Measurements from ENCODE around the gene CDCA3.

CDCA3 gene

DNA sequence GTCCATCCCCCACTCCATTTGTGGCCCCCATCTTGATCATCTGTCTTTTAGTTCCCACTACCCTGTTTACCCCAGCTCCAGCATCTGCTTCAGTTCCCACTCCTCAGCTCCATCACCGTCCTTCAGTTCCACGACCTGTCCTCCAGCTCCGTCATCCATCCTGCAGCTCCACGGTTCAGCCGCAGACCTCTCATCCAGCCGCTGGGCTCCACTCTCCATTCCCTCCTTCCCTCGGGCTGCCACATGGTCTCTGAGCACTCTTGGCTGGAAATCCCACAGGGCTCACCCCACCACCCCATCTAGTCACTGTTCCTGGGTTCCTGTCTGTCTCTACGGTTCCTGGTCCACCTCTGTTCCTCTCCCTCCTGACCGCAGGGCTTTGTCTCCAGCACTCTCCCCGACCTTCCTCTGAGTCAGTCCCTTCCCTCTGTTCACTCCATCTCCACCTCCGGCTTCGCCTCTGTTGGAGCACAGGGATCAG lies 26.1 kb downstream of the CDCA3 start:
- Histone ChIP-seq H3K36me3 (ENCODE audit: control insufficient read depth, insufficient read depth, low read length) (peaks cover 14% of the 10 kb centered on the region), H3K27ac (ENCODE audit: low read depth, low read length, severe bottlenecking) (no peak overlapping the region), H3K4me3 (ENCODE audit: extremely low read depth, insufficient read depth, low read length, poor library complexity, severe bottlenecking) (no peak overlapping the region), H3K9me3 (ENCODE audit: control insufficient read depth, low read length) (no peaks in the 10 kb centered on the region), H3K4me1 (ENCODE audit: control insufficient read depth, insufficient read depth, low read length, poor library complexity, severe bottlenecking) (peaks cover 36% of the 10 kb centered on the region)
- 58 to 64% methylated on average over 11 to 12 of the region's 12 CpGs for WGBS, 2 experiments (ENCODE audit: insufficient coverage in 2 of 2)

DNA sequence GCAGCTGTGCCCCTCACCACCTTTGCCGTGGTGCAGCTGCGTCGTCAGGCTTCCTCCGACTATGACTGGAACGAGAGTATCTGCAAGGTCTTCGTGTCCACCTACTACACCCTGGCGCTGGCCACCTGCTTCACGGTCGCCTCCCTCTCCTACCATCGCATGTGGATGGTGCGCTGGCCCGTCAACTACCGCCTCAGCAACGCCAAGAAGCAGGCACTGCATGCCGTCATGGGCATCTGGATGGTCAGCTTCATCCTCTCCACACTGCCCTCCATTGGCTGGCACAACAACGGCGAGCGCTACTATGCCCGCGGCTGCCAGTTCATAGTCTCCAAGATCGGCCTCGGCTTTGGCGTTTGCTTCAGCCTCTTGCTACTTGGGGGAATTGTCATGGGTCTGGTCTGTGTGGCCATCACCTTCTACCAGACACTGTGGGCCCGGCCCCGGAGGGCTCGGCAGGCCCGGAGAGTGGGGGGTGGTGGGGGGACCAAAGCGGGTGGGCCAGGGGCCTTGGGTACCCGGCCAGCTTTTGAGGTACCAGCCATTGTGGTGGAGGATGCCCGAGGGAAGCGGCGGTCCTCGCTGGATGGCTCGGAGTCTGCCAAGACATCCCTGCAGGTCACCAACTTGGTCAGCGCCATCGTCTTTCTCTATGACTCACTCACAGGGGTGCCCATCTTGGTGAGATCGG lies 26.9 kb downstream of the CDCA3 start:
- Histone ChIP-seq H3K4me3 (ENCODE audit: extremely low read depth, insufficient read depth, low read length, poor library complexity, severe bottlenecking) (no peak overlapping the region), H3K4me1 (ENCODE audit: control insufficient read depth, insufficient read depth, low read length, poor library complexity, severe bottlenecking) (peaks cover 38% of the 10 kb centered on the region), H3K27ac (ENCODE audit: low read depth, low read length, severe bottlenecking) (no peak overlapping the region), H3K9me3 (ENCODE audit: control insufficient read depth, low read length) (no peaks in the 10 kb centered on the region), H3K36me3 (ENCODE audit: control insufficient read depth, insufficient read depth, low read length) (peaks cover 14% of the 10 kb centered on the region)
- 97% methylated on average over 27 to 29 of the region's 37 CpGs for WGBS, 2 experiments (ENCODE audit: insufficient coverage in 2 of 2)

DNA sequence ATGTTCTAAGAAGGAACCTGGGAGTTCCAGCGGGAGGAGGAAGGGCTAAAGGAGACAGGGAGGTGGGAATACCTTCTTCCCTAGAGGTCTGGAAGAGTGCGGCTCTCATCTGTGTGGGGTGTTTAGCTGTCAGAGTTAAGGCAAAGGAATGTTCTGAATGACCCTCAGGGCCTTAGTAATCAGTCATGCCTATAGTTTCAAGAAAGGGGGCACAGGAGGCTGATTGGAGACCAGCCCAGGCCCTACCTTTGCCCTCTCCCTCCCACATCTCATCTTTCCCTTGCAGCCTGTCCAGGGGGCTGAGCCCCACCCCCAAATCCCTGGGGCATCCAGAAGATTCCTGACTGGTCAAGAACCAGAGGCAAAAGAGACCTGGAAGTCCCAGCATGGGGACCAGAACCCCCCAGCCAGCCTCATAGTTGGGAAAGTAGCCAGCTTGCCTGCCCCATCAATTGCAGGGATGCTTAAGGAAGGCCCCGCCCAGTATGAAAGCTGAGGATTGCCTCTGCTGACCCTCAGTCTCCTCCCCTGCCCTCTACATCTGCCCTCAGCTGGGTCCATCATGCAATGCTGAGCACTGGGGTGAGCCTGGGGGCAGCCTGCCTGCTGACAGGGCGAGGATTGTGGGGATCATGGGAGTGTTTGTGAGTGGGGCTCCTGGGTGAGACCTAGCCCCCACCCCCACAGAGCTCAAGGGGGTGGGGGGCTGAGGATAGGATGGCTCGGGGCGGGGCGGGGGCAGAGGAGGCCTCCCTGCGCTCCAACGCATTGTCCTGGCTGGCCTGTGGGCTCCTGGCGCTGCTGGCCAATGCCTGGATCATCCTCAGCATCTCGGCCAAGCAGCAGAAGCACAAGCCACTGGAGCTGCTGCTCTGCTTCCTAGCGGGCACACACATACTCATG lies 27.7 kb downstream of the CDCA3 start:
- Histone ChIP-seq H3K9me3 (ENCODE audit: control insufficient read depth, low read length) (no peaks in the 10 kb centered on the region), H3K4me3 (ENCODE audit: extremely low read depth, insufficient read depth, low read length, poor library complexity, severe bottlenecking) (no peak overlapping the region), H3K4me1 (ENCODE audit: control insufficient read depth, insufficient read depth, low read length, poor library complexity, severe bottlenecking) (peaks cover 44% of the 10 kb centered on the region), H3K36me3 (ENCODE audit: control insufficient read depth, insufficient read depth, low read length) (peaks cover 14% of the 10 kb centered on the region), H3K27ac (ENCODE audit: low read depth, low read length, severe bottlenecking) (no peak overlapping the region)
- 80 to 81% methylated on average over 5 to 11 of the region's 12 CpGs for WGBS, 2 experiments (ENCODE audit: insufficient coverage in 2 of 2)

DNA sequence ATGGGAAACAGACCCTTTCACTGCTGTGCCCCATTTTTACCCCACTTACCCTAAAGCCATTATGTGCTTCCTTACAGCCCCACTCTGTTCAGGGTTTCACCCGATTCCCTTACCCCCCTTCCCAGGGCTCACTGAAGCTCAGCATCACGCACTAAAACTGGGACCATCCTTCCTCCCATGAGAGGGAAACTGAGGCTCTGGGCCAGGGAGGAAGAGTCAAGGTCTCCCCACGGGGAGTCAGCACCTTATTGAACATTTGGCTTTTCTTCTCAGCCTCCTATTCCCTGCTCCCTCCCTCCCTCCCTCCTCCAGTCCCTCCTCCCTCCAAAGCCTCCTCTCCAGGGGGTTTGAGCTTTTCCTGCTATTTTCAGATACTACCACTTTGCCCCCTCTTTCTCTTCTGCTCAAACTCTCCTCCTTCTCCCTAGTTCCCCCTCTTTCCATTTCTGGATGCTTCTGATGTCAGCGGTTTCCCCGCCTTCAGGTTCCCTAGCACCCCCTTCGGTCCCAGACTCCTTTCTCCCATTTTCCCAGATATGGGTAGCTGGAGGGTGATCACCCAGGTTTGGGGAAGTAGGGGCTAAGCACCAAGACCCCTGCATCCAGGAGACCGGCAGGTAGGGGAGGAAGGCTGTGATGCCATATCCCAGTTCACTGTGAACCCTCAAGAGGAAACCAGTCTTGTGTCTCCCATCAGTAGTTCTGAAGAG lies 28.5 kb downstream of the CDCA3 start:
- Histone ChIP-seq H3K4me1 (ENCODE audit: control insufficient read depth, insufficient read depth, low read length, poor library complexity, severe bottlenecking) (peaks cover 48% of the 10 kb centered on the region), H3K9me3 (ENCODE audit: control insufficient read depth, low read length) (no peaks in the 10 kb centered on the region), H3K27ac (ENCODE audit: low read depth, low read length, severe bottlenecking) (no peak overlapping the region), H3K4me3 (ENCODE audit: extremely low read depth, insufficient read depth, low read length, poor library complexity, severe bottlenecking) (peak overlapping the region; percentile 40), H3K36me3 (ENCODE audit: control insufficient read depth, insufficient read depth, low read length) (peaks cover 14% of the 10 kb centered on the region)
- 30 to 41% methylated on average over 2 to 4 of the region's 7 CpGs for WGBS, 2 experiments (ENCODE audit: insufficient coverage in 2 of 2)

DNA sequence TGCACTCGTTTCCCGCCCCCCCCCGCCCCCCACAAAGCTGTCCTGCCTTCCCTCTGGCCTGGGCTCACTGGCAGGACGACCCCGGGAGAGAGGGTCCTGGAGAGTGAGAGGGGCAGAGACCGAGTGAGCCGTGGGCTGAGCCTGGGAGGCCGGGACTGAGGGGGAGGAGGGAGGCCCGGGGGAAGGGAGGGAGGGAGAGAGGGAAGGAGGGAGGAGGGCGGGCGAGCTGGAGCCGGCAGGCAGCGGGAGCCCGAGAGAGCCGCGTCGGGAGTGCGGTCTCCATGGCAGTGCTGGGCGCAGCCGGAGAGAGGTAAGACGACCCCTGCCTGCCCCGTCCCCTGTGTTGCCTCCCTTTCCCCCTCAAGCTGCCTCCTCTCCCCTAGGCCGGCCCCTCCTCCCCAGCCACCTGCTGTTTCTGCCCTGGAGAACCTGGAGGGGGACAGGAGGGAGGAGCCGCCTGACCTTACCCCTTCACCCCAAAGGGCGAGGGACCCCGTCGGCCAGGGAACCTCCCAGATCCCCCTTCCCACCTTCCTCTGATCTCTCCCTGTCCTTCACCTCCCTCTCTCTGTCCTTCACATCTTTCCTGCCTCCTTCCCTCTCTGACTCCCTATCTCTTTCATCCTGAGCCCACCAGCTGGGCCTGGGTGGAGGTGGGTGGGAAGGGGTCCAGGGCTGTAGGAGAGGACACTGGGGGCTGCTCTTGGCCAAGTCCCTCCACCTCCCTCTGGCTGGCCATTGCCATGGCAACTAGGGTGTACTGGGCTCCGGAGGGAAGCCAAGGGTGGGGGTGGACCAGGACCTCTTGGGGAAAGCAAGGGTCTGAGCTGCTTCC lies 29.3 kb downstream of the CDCA3 start, which contains the start of gene GPR162:
Gene GPR162 (plus strand): TSS at position 231 of the 835 bp plus-strand sequence. CDS start 2,078 bp downstream, outside the sequence.
- H3K27ac ChIP-seq (ENCODE audit: low read depth, low read length, severe bottlenecking): peak within 1 kb of the TSS; percentile 72

DNA sequence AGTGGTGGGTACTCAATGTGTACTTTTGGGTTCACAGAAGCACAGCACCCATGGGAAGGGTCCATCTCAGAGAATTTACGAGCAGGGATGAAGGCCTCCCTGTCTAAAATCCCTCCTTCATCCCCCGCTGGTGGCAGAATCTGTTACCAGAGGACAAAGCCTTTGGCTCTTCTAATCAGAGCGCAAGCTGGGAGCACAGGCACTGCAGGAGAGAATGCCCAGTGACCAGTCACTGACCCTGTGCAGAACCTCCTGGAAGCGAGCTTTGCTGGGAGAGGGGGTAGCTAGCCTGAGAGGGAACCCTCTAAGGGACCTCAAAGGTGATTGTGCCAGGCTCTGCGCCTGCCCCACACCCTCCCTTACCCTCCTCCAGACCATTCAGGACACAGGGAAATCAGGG lies 30.9 kb downstream of the CDCA3 start:
- Histone ChIP-seq H3K4me3 (ENCODE audit: extremely low read depth, insufficient read depth, low read length, poor library complexity, severe bottlenecking) (peak overlapping the region; percentile 40), H3K27ac (ENCODE audit: low read depth, low read length, severe bottlenecking) (peak overlapping the region; percentile 10), H3K9me3 (ENCODE audit: control insufficient read depth, low read length) (no peaks in the 10 kb centered on the region), H3K4me1 (ENCODE audit: control insufficient read depth, insufficient read depth, low read length, poor library complexity, severe bottlenecking) (peaks cover 40% of the 10 kb centered on the region), H3K36me3 (ENCODE audit: control insufficient read depth, insufficient read depth, low read length) (peaks cover 4% of the 10 kb centered on the region)
- WGBS, 2 experiments (ENCODE audit: insufficient coverage in 2 of 2): 73% methylated on average over 2 to 4 of the region's 5 CpGs

More for the DNA sequence above, 29.3 kb downstream of the CDCA3 start, which contains the start of gene GPR162:
- Histone ChIP-seq H3K4me1 (ENCODE audit: control insufficient read depth, insufficient read depth, low read length, poor library complexity, severe bottlenecking) (peaks cover 41% of the 10 kb centered on the region), H3K4me3 (ENCODE audit: extremely low read depth, insufficient read depth, low read length, poor library complexity, severe bottlenecking) (peak within 1 kb of the TSS; percentile 40), H3K9me3 (ENCODE audit: control insufficient read depth, low read length) (no peaks in the 10 kb centered on the region), H3K36me3 (ENCODE audit: control insufficient read depth, insufficient read depth, low read length) (peaks cover 13% of the 10 kb centered on the region)
- 0% methylated on average over 10 to 12 of the region's 28 CpGs for whole genome bisulfite sequencing, 2 experiments (ENCODE audit: insufficient coverage in 2 of 2)

DNA sequence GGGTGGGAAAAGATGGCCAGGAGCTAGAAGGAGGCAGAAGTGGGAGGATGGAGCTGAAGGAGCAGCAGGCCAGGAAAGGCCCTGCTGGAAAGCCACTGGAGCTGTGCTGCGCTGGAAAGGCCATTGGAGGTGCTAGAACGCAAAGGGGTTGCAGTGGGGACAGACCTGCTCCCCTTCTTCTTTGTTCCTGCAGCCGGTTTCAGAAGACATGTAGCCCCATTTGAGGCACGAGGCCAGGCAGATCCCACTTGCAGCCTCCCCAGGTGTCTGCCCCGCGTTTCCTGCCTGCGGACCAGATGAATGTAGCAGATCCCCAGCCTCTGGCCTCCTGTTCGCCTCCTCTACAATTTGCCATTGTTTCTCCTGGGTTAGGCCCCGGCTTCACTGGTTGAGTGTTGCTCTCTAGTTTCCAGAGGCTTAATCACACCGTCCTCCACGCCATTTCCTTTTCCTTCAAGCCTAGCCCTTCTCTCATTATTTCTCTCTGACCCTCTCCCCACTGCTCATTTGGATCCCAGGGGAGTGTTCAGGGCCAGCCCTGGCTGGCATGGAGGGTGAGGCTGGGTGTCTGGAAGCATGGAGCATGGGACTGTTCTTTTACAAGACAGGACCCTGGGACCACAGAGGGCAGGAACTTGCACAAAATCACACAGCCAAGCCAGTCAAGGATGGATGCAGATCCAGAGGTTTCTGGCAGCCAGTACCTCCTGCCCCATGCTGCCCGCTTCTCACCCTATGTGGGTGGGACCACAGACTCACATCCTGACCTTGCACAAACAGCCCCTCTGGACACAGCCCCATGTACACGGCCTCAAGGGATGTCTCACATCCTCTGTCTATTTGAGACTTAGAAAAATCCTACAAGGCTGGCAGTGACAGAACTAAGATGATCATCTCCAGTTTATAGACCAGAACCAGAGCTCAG lies 31.7 kb downstream of the CDCA3 start:
- no peaks in the 10 kb centered on the region for H3K9me3 ChIP-seq (ENCODE audit: control insufficient read depth, low read length)
- peaks cover 40% of the 10 kb centered on the region for H3K4me1 ChIP-seq (ENCODE audit: control insufficient read depth, insufficient read depth, low read length, poor library complexity, severe bottlenecking)
- H3K27ac ChIP-seq (ENCODE audit: low read depth, low read length, severe bottlenecking): peak overlapping the region; percentile 41
- WGBS, 2 experiments (ENCODE audit: insufficient coverage in 2 of 2): 78 to 86% methylated on average over 10 to 13 of the region's 13 CpGs
- no peak overlapping the region for H3K4me3 ChIP-seq (ENCODE audit: extremely low read depth, insufficient read depth, low read length, poor library complexity, severe bottlenecking)
- H3K36me3 ChIP-seq (ENCODE audit: control insufficient read depth, insufficient read depth, low read length): peaks cover 2% of the 10 kb centered on the region

DNA sequence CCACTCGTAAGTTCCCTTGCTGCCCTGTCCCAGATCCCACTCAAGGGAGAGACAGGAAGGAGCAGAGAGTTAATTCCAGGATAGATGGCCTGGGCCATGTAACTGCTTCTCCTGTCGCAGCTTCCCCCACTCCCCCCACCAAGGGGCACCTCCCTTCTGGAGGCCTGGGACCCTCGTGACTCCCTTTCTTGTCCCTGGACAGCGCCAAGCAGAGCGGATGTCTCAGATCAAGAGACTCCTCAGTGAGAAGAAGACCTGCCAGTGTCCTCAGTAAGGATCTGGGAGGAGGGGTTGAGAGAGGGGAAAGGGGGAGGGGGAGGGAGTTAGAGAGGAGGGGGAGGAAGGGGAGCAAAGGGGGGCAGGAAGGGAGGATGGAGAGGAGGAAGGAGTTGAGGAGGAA lies 32.4 kb downstream of the CDCA3 start:
- no peaks in the 10 kb centered on the region for H3K36me3 ChIP-seq (ENCODE audit: control insufficient read depth, insufficient read depth, low read length)
- peak overlapping the region; percentile 62 for H3K27ac ChIP-seq (ENCODE audit: low read depth, low read length, severe bottlenecking)
- H3K4me3 ChIP-seq (ENCODE audit: extremely low read depth, insufficient read depth, low read length, poor library complexity, severe bottlenecking): no peak overlapping the region
- WGBS, 2 experiments (ENCODE audit: insufficient coverage in 2 of 2): 70 to 87% methylated on average over 2 to 4 of the region's 5 CpGs
- no peaks in the 10 kb centered on the region for H3K9me3 ChIP-seq (ENCODE audit: control insufficient read depth, low read length)
- peaks cover 40% of the 10 kb centered on the region for H3K4me1 ChIP-seq (ENCODE audit: control insufficient read depth, insufficient read depth, low read length, poor library complexity, severe bottlenecking)

DNA sequence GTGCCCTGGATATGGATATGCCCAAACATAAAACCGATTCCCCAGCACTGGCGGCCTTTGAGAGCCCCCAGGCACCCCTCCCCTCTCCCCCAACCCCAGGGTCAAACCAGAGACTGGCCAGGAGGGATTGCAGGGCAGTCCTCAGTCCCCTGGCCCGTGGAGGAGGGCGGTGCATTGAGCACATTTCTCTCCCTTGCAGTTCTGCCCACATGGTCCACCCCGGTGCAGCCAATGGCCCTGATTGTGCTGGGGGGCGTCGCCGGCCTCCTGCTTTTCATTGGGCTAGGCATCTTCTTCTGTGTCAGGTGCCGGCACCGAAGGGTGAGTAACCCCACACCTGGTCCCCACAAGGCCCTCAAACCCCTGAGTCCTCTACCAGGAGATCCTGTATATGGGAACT lies 32.9 kb downstream of the CDCA3 start:
- Histone ChIP-seq H3K4me1 (ENCODE audit: control insufficient read depth, insufficient read depth, low read length, poor library complexity, severe bottlenecking) (peaks cover 40% of the 10 kb centered on the region), H3K27ac (ENCODE audit: low read depth, low read length, severe bottlenecking) (peak overlapping the region; percentile 62), H3K9me3 (ENCODE audit: control insufficient read depth, low read length) (no peaks in the 10 kb centered on the region), H3K4me3 (ENCODE audit: extremely low read depth, insufficient read depth, low read length, poor library complexity, severe bottlenecking) (no peak overlapping the region), H3K36me3 (ENCODE audit: control insufficient read depth, insufficient read depth, low read length) (no peaks in the 10 kb centered on the region)
- WGBS, 2 experiments (ENCODE audit: insufficient coverage in 2 of 2): 65 to 71% methylated on average over 8 to 10 of the region's 10 CpGs

Data from mesodermal cell (in vitro differentiated cells).